Measurements from ENCODE around the gene BUB3.

DNA sequence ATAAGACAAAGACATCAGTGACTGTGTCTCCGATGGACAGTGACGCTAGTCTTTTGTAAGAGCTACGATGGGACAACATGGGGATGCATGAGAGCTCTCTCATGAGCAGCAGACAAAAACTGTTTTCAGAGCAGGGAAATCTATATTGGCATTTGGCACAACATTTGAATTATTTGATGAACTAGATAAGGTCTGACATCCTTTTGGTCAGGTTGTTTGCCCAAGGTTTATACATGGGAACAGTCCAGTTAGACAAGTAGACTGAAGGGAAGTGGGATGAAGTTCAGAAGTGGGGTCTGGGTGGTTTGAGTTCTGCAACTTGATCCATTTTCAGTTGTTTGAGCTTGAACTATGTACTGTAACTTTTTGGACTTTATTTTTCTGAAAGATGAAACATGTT, 50.8 kb downstream of the BUB3 start:
- TF ChIP-seq, protein P1, sequence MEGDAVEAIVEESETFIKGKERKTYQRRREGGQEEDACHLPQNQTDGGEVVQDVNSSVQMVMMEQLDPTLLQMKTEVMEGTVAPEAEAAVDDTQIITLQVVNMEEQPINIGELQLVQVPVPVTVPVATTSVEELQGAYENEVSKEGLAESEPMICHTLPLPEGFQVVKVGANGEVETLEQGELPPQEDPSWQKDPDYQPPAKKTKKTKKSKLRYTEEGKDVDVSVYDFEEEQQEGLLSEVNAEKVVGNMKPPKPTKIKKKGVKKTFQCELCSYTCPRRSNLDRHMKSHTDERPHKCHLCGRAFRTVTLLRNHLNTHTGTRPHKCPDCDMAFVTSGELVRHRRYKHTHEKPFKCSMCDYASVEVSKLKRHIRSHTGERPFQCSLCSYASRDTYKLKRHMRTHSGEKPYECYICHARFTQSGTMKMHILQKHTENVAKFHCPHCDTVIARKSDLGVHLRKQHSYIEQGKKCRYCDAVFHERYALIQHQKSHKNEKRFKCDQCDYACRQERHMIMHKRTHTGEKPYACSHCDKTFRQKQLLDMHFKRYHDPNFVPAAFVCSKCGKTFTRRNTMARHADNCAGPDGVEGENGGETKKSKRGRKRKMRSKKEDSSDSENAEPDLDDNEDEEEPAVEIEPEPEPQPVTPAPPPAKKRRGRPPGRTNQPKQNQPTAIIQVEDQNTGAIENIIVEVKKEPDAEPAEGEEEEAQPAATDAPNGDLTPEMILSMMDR (IDR thresholded peaks at IDR 0.05 in 4 of 5, conservative IDR thresholded peaks at IDR 0.05 in 1 of 5) = no peak
- no peak for TF ChIP-seq POLR2A (IDR thresholded peaks at IDR 0.05)
